ENCODE data around the gene ATP9A.

DNA sequence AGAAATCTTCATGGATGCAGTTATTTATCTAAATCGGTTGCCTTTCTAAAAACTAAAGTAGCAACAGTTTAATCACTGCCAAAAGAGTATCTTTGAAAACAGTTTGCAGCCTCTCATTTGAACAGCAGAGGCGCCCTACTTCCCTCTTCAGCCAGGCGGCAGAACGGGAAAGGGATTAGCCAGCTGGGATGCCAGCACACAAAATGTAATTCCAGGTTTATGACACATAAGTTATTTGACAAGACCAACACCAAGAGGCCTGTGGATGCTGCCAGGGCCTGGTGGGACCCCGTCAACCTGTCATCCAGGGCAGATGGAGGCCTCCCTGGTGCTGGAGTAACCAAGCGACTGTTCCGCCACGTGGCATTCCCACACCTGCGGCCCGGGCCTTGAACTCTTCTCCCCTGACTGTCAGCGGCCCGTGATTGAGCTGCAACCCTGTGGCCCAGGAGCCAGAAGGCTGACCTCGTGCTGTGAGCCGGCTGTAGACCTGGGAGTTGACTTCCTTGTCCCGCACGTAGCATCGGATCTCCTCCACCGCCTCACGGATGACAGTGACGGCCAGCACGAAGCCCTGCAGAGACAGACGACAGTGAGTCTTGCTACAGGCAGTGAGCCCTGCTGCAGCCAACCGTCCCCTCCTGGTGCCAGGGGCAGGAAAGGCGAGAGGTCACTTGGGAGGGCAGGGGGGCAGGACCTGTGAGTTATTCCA lies 55.5 kb downstream of the ATP9A start:
- TF ChIP-seq, protein P1, sequence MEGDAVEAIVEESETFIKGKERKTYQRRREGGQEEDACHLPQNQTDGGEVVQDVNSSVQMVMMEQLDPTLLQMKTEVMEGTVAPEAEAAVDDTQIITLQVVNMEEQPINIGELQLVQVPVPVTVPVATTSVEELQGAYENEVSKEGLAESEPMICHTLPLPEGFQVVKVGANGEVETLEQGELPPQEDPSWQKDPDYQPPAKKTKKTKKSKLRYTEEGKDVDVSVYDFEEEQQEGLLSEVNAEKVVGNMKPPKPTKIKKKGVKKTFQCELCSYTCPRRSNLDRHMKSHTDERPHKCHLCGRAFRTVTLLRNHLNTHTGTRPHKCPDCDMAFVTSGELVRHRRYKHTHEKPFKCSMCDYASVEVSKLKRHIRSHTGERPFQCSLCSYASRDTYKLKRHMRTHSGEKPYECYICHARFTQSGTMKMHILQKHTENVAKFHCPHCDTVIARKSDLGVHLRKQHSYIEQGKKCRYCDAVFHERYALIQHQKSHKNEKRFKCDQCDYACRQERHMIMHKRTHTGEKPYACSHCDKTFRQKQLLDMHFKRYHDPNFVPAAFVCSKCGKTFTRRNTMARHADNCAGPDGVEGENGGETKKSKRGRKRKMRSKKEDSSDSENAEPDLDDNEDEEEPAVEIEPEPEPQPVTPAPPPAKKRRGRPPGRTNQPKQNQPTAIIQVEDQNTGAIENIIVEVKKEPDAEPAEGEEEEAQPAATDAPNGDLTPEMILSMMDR (IDR thresholded peaks at IDR 0.05): peak in 1 of 3 experiments; percentile 47
- no peak for TF ChIP-seq POLR2A (IDR thresholded peaks at IDR 0.05)

All from testis (tissue), 2 donors.